ENCODE results near the gene CARS1.

CARS1 gene

GRCh38 chr11:3051196-3052108, 5.8 kb downstream of the CARS1 start:
- POLR2A ChIA-PET (ENCODE audit: low non-redundant PET), result no interaction called here
- no peak for DNase-seq (ENCODE audit: low spot score)
- CTCF ChIA-PET, result interaction anchor here (0.6 to 3.5 kb wide), 5 partner anchors 13 to 166 kb away, joined by 3 to 40 read pairs (median 4); no protein-coding TSS in a partner anchor
- H3K27ac ChIP-seq, result peak overlapping the region; percentile 87
- TF ChIP-seq CTCF (conservative IDR thresholded peaks at IDR 0.05; ENCODE audit: low read depth), result no peak

- CTCF ChIA-PET, result interaction anchor here (0.6 to 3.5 kb wide), 6 partner anchors 12 to 109 kb away, joined by 3 to 40 read pairs (median 4); no protein-coding TSS in a partner anchor
- TF ChIP-seq CTCF (conservative IDR thresholded peaks at IDR 0.05; ENCODE audit: low read depth), result no peak
- H3K27ac ChIP-seq, result peak overlapping the region; percentile 87
- no peak for DNase-seq (ENCODE audit: low spot score)
- POLR2A ChIA-PET (ENCODE audit: low non-redundant PET), result no interaction called here
Observed at GRCh38 chr11:3050386-3051195, 6.6 kb downstream of the CARS1 start.

- peak; percentile 91 for DNase-seq (ENCODE audit: low spot score)
- H3K27ac ChIP-seq, result peak overlapping the region; percentile 87
- POLR2A ChIA-PET (ENCODE audit: low non-redundant PET), result no interaction called here
Observed at GRCh38 chr11:3049430-3050243, 7.6 kb downstream of the CARS1 start.

GRCh38 chr11:3047637-3048036, 9.6 kb downstream of the CARS1 start:
- ChIA-PET POLR2A (ENCODE audit: low non-redundant PET) (no interaction called here), CTCF (interaction anchor here (1.3 kb wide), 2 partner anchors 10 to 44 kb away, joined by 5 to 6 read pairs; no protein-coding TSS in a partner anchor)
- no peak for DNase-seq (ENCODE audit: low spot score)
- peak overlapping the region; percentile 46 for H3K27ac ChIP-seq
- TF ChIP-seq CTCF (conservative IDR thresholded peaks at IDR 0.05; ENCODE audit: low read depth), result no peak

More at GRCh38 chr11:3049430-3050243, 7.6 kb downstream of the CARS1 start:
- TF ChIP-seq CTCF (conservative IDR thresholded peaks at IDR 0.05; ENCODE audit: low read depth), result peak; percentile 65
- CTCF ChIA-PET, result interaction anchor here (1.0 to 3.5 kb wide), 4 partner anchors 12 to 120 kb away, joined by 4 to 40 read pairs (median 5); no protein-coding TSS in a partner anchor

- POLR2A ChIA-PET (ENCODE audit: low non-redundant PET), result no interaction called here
- H3K27ac ChIP-seq, result no peak overlapping the region
- DNase-seq (ENCODE audit: low spot score), result no peak
- CTCF ChIA-PET, result interaction anchor here (1.2 to 1.3 kb wide), 2 partner anchors 9 to 45 kb away, joined by 5 to 7 read pairs; no protein-coding TSS in a partner anchor
- no peak for TF ChIP-seq CTCF (conservative IDR thresholded peaks at IDR 0.05; ENCODE audit: low read depth)
Observed at GRCh38 chr11:3046641-3047040, 10.6 kb downstream of the CARS1 start.

Data from RWPE1 (cell line).